ENCODE results near the gene KRT83.
"Not testable (repeated sequence)": the region's sequence is repeated elsewhere in the genome, so short reads cannot be mapped to it uniquely, and the experiment has no call there.

Gene KRT83

DNA sequence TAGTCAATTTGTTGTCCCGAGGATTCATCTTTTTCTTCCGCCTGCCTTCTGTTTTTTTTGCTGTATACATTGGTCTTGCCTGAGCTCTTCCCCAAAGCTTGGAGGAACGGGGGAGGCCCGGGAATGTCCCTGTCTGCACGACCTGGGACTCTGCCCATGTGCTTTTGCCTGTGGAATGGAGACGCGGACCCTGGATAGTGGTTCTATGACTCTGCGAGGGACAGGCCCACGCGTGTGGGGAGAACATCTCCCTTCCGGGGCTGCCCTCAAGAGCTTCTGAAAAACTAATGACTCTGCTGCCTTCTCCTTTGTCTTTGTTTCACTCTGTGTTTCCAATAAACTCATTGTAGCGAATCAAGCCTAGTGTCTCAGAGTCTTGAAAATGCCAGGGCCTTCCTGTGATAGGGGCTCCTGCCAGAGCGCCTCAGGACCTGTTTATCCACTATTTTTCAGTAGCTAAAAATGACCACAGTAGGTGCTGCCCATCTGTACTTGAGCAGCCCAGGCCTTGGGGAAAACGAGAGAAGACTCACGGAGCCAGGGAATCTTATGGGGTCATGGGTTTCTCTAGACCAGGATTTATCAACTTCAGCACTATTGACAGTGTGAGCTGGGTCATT lies 12.3 kb downstream of the KRT83 start:
- DNase-seq (ENCODE audit: low spot score) = no peak

DNA sequence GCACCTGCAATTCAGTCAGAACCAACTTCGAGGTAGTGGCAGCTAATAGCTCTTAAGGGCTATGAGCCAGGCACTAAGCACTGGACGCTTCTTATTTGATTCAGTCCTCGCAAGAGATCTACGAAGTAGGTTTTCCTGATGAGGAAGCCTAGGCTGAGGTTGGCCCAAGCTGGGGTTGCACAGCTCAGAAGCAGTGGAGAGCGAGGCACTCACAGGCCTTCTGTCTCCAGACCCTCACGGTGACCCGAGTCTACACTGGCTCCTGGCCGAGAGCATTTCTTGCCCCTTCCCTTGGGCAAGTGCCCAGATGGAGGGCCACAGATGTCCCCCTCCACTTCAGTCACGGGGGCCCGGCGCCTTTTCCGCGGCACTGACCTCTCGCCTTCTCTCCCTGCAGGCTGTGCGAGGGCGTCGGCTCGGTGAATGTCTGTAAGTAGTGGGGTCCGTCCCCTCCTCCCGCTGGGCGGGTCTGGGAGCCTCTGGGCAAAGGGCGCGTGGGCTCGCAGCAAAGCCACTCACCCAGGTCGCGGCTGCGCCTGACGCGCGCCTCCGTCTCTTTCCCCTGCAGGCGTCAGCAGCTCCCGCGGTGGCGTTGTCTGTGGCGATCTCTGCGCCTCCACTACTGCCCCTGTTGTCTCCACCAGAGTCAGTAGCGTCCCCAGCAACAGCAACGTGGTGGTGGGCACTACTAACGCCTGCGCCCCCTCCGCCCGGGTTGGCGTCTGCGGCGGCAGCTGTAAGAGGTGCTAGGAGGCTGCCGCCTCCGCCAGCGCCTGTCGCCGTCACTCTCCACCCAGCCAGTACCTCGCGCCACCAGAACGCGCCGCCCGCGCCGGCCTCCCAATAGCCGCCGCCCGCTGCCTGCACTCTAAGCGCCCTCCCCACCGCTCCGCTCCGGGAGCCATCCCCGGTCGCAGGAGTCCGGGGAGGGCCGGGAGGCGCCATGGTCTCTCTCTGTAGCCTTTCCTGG lies 13.1 kb downstream of the KRT83 start:
- DNase-seq (ENCODE audit: low spot score) = no peak

DNA sequence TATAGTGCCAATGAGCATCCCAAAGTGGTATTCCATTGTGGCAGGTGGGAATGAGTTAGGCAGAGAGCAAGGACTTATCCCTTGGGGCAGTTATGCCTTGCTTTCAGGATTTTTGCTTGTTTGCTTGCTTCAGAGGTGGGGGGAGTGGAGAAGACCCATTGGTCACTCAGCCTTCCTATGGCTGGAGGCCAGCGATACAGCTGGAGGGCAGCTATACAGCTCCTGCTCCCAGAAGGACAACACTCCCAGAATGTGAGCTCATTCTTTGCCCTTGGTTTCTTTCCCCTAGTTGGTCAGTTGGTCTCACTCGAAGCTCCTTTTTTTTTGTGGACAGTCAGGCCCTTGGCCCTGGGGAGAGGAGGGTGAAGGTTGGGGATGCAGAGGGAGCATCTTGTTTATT lies 14.5 kb downstream of the KRT83 start:
- no peak for DNase-seq (ENCODE audit: low spot score)

DNA sequence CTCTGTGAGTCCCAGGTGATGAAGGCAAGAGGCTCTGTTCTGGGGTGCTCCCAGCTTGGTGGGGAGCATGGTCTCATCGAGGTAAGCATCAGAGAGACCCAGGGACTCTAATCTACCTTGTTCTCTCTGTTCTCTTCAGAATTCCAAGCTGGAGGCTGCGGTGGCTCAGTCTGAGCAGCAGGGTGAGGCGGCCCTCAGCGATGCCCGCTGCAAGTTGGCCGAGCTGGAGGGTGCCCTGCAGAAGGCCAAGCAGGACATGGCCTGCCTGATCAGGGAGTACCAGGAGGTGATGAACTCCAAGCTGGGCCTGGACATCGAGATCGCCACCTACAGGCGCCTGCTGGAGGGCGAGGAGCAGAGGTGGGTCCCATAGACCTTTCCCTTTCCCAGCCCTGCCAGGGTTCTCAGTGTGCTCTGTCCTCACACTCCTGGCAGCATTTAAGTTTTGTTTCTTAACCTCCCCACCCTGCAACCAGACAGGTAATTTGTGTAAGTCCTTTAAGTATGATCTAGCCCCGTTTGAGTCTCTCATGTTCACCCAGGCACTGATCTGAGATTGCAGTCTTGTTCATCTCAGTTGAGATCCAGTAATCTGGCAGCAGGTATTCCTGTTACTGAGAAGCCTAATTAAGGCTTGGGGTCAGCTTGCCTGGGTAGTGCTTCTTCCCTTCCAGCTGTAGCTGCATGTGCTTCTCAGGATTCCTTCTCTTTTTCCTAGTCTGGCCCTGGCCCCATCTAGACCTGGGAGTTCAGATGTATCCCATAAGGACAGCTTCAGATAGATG lies 15.1 kb downstream of the KRT83 start:
- no peak for DNase-seq (ENCODE audit: low spot score)

DNA sequence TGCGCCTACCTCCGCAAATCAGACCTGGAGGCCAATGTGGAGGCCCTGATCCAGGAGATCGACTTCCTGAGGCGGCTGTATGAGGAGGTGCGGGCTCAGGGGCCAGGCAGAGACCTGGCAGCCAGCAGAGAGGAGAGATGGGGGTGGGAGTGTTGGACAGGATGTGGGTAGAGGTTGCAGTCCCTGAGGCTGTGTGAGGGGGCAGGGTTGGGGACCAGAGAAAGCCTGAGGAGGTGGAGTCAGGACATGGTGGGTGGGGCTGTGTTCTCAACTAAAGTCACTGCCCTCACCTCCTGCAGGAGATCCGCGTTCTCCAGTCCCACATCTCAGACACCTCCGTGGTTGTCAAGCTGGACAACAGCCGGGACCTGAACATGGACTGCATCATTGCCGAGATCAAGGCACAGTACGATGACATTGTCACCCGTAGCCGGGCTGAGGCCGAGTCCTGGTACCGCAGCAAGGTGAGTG lies 16.2 kb downstream of the KRT83 start:
- not testable (repeated sequence) for DNase-seq (ENCODE audit: low spot score)

DNA sequence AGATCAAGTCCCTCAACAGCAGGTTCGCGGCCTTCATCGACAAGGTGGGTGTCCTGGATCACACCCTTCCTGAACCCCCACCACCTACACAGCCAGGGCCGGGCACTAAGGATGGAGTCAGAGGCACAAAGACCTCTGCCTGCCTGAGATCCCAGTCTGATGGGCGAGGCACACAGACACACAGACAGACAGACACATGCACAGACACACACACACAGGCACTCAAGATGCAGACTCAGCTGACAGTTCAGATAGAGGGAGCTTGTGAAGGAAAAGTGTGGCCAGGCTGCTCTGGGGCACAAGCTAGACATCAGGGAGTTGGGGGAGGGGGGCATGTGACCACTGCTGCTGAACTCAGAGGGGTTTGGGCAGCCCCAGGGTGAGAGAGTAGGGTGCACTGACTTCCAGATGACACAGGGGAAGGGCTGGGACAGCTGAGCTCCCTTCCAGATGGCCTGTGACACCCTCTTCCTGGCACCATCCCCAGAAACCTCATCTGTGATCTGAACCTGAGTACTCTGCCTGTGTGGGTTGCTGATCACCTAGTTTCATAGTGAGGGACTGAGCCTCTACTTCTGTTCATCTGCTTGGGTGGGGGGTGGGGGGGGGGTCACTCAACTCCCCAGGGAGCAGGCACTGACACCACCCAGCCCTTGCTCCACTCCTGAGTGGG lies 18.8 kb downstream of the KRT83 start:
- DNase-seq (ENCODE audit: low spot score) = not testable (repeated sequence)

GRCh38 chr12:52301721-52302120 lies 19.5 kb downstream of the KRT83 start:
- DNase-seq (ENCODE audit: low spot score) = not testable (repeated sequence)

- no peak for DNase-seq (ENCODE audit: low spot score)
Measured at GRCh38 chr12:52300796-52301691, 20.2 kb downstream of the KRT83 start.

GRCh38 chr12:52298677-52299190 lies 22.5 kb downstream of the KRT83 start:
- no peak for DNase-seq (ENCODE audit: low spot score)

DNA sequence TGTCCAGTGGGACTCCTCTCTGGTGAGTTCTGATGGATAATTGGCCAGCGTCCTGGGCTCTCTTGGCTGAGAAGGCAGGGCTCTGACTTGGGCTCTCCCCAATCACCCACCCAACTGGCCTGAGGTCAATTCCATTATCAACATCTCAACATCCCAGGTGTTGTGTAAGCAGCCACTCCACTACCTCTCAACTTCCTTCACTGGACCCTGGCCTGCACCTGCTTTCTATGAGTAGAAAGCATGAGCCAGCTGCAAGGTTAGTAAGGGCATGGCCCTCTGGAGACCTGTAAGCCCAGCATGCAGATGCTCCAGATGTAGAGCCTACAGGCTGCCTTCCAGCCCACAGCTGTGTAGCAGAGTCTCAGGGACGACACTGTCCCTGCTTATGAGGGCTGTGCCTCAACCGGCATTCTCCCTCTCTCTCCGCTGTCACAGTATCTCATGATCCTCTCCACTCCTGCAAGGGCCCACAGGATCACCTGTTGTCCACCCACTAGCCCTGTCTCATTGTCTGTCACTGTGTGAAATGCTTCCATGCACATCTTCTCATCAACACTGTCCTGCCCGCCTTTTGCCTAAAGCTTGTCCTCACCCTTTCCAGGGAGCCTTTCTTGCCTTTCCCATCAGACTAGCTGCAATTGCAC lies 24.5 kb downstream of the KRT83 start:
- DNase-seq (ENCODE audit: low spot score) = no peak

GRCh38 chr12:52295663-52296062 lies 25.5 kb downstream of the KRT83 start:
- no peak for DNase-seq (ENCODE audit: low spot score)

- DNase-seq (ENCODE audit: low spot score) = no peak
Measured at GRCh38 chr12:52294803-52295202, 26.4 kb downstream of the KRT83 start.

- DNase-seq (ENCODE audit: low spot score) = no peak
Measured at GRCh38 chr12:52293926-52294325, 27.3 kb downstream of the KRT83 start.

GRCh38 chr12:52291267-52291935 lies 29.8 kb downstream of the KRT83 start, which contains the start of gene KRT81:
Gene KRT81, minus strand, starts transcription at chr12:52291534. Its CDS starts 69 bp downstream, at chr12:52291465.
- DNase-seq (ENCODE audit: low spot score) = no peak

- DNase-seq (ENCODE audit: low spot score) = not testable (repeated sequence)
Measured at GRCh38 chr12:52290483-52291134, 30.6 kb downstream of the KRT83 start.

- DNase-seq (ENCODE audit: low spot score) = not testable (repeated sequence)
Measured at GRCh38 chr12:52287816-52288805, 33.1 kb downstream of the KRT83 start.
